DND-41 (cell line): ENCODE data around the gene CSNK1G2.

ENCODE experiments used
- ATAC-seq: fragments of 200-7000 bp; cut with Tn5 transposase; 3 replicates; pipeline ENCODE4 v1.9.1; 2021; ENCODE audit warnings: low read depth; ENCODE audit not compliant: insufficient read depth
- DNase-seq: peaks from one replicate; pipeline ENCODE4 v3.0.0-alpha.2; 2020
- H2AFZ ChIP-seq: 2 replicates; pipeline ENCODE4 v1.6.0; 2012; ENCODE audit warnings: low read depth, low read length
- H3K27ac ChIP-seq: 2 replicates; pipeline ENCODE4 v1.5.1; 2012; ENCODE audit warnings: low read length, inconsistent platforms
- H3K27me3 ChIP-seq: fragments of 200-600 bp; sonication (generic); 2 replicates; pipeline ENCODE4 v1.6.0; 2012; ENCODE audit warnings: low read length, mild to moderate bottlenecking, inconsistent platforms; ENCODE audit not compliant: insufficient read depth, poor library complexity
- H3K36me3 ChIP-seq: 2 replicates; pipeline ENCODE4 v1.5.1; 2012; ENCODE audit warnings: low read length, inconsistent platforms; ENCODE audit not compliant: insufficient read depth
- H3K4me1 ChIP-seq: 2 replicates; pipeline ENCODE4 v1.5.1; 2012; ENCODE audit warnings: mild to moderate bottlenecking, low read length; ENCODE audit not compliant: insufficient read depth
- H3K4me2 ChIP-seq: 2 replicates; pipeline ENCODE4 v1.6.0; 2012; ENCODE audit warnings: mild to moderate bottlenecking, moderate library complexity, low read length, inconsistent platforms; ENCODE audit not compliant: insufficient read depth
- H3K4me3 ChIP-seq, 2 experiments: fragments of 200-600 bp in 1 of 2; shearing (Covaris generic) in 1 of 2; 2 replicates each; pipeline ENCODE4 v1.5.1; 2012 to 2016; ENCODE audit warnings: inconsistent platforms in 2 of 2, low read length in 2 of 2, mild to moderate bottlenecking in 2 of 2, low read depth in 1 of 2, moderate library complexity in 1 of 2
- H3K79me2 ChIP-seq: 2 replicates; pipeline ENCODE4 v1.6.0; 2012; ENCODE audit warnings: low read length, inconsistent platforms; ENCODE audit not compliant: insufficient read depth
- H3K9ac ChIP-seq: 2 replicates; pipeline ENCODE4 v1.6.0; 2012; ENCODE audit warnings: low read depth, mild to moderate bottlenecking, inconsistent platforms, low read length, moderate library complexity
- H3K9me3 ChIP-seq: 2 replicates; pipeline ENCODE4 v1.5.1; 2012; ENCODE audit warnings: low read length, moderate library complexity, mild to moderate bottlenecking, inconsistent platforms; ENCODE audit not compliant: insufficient read depth, severe bottlenecking
- H4K20me1 ChIP-seq: 2 replicates; pipeline ENCODE4 v1.6.0; 2012; ENCODE audit warnings: low read length; ENCODE audit not compliant: insufficient read depth
- EZH2 ChIP-seq: IDR thresholded peaks from 3 replicates; pipeline ENCODE4 v1.6.1; 2012; ENCODE audit warnings: borderline replicate concordance, low read depth, mild to moderate bottlenecking, moderate library complexity, low read length, inconsistent platforms; ENCODE audit not compliant: severe bottlenecking
- TF ChIP-seq, protein P1 (sequence below): IDR thresholded peaks from 2 replicates; pipeline ENCODE4 v1.5.1; 2012; ENCODE audit warnings: borderline replicate concordance, low read length, moderate library complexity, mild to moderate bottlenecking; ENCODE audit not compliant: poor library complexity, severe bottlenecking; ENCODE audit errors: extremely low read depth

The CSNK1G2 gene

DNA sequence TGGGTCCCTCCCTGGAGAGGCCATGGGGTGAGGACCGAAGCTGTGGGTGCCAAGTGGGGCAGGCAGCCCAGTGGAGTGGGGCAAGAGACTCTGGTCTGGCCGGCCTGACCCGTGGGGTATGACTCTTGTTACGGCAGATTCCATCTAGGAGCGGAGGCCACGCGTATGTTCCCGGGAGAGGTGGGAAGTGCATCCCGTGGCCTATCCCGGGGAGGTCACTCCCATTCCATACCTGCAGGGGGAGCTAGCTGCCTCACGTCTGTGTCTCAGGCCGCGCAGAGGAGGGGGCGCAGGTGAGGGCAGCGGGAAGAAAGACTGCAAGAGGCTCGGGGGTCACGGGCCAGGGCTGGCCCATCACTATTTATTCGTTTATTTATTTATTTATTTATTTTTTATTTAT is 4.9 kb downstream of the CSNK1G2 start:
- Histone ChIP-seq H3K27me3 (no peaks in the 10 kb centered on the region), H3K36me3 (peaks cover 31% of the 10 kb centered on the region), H4K20me1 (peaks cover 80% of the 10 kb centered on the region), H3K27ac (no peak overlapping the region), H3K4me1 (peaks cover 26% of the 10 kb centered on the region), H3K9me3 (no peaks in the 10 kb centered on the region), H3K79me2 (peaks cover 94% of the 10 kb centered on the region), H3K4me3 (no peak overlapping the region), H3K9ac (no peak overlapping the region), H2AFZ (no peak overlapping the region), H3K4me2 (no peak overlapping the region)
- DNase-seq (peak; percentile 45), ATAC-seq (no peak)
- TF ChIP-seq, protein P1, sequence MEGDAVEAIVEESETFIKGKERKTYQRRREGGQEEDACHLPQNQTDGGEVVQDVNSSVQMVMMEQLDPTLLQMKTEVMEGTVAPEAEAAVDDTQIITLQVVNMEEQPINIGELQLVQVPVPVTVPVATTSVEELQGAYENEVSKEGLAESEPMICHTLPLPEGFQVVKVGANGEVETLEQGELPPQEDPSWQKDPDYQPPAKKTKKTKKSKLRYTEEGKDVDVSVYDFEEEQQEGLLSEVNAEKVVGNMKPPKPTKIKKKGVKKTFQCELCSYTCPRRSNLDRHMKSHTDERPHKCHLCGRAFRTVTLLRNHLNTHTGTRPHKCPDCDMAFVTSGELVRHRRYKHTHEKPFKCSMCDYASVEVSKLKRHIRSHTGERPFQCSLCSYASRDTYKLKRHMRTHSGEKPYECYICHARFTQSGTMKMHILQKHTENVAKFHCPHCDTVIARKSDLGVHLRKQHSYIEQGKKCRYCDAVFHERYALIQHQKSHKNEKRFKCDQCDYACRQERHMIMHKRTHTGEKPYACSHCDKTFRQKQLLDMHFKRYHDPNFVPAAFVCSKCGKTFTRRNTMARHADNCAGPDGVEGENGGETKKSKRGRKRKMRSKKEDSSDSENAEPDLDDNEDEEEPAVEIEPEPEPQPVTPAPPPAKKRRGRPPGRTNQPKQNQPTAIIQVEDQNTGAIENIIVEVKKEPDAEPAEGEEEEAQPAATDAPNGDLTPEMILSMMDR: peak; percentile 78
- no peak for TF ChIP-seq EZH2

DNA sequence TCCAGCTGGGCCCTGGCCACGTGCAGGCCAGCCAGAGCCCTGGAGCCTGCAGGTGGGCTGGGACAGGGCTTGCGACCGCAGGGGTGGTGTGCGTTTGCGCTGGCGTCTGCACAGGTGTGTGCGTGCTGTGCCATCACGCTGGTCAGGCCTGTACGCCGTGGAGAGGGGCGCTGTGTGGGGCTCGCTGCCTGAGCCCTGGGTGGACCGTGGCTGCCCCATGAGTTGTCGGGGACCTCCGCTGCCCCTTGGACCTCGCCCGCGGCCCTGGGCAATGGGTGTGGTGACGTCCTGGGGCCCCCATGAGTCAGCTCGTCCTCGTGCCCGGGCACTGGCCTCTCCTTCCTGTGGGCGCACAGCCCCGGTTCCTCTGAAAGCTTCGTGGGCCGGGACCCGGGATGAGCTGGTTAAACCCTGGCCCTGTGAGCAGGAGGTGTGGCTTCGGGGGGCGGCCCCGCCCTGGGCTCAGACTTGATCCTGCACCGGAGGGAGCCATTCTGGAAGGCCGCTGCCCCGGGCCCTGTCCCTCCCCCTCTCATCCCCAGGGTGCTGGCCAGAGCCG is 6.8 kb downstream of the CSNK1G2 start:
- no peak for DNase-seq
- H3K27me3 ChIP-seq: no peaks in the 10 kb centered on the region
- peaks cover 19% of the 10 kb centered on the region for H3K4me1 ChIP-seq
- no peak overlapping the region for H3K4me3 ChIP-seq
- no peak overlapping the region for H3K27ac ChIP-seq
- no peak for ATAC-seq
- no peaks in the 10 kb centered on the region for H3K9me3 ChIP-seq
- H4K20me1 ChIP-seq: peaks cover 81% of the 10 kb centered on the region
- H3K79me2 ChIP-seq: peaks cover 94% of the 10 kb centered on the region
- H3K36me3 ChIP-seq: peaks cover 41% of the 10 kb centered on the region
- TF ChIP-seq, protein P1: no peak
- no peak overlapping the region for H3K9ac ChIP-seq
- H3K4me2 ChIP-seq: no peak overlapping the region
- H2AFZ ChIP-seq: no peak overlapping the region

GRCh38 chr19:1949304-1950101 is 8.5 kb downstream of the CSNK1G2 start:
- H3K79me2 ChIP-seq: peaks cover 94% of the 10 kb centered on the region
- H3K4me1 ChIP-seq: peaks cover under 1% of the 10 kb centered on the region; the same call in 1 of the 2 replicates

More at GRCh38 chr19:1949304-1950101, 8.5 kb downstream of the CSNK1G2 start:
- no peak overlapping the region for H3K4me3 ChIP-seq
- no peaks in the 10 kb centered on the region for H3K27me3 ChIP-seq
- H3K4me2 ChIP-seq: no peak overlapping the region
- H4K20me1 ChIP-seq: peaks cover 81% of the 10 kb centered on the region
- H3K9ac ChIP-seq: no peak overlapping the region
- TF ChIP-seq, protein P1: no peak
- TF ChIP-seq EZH2: no peak
- H3K36me3 ChIP-seq: peaks cover 51% of the 10 kb centered on the region
- no peak overlapping the region for H2AFZ ChIP-seq
- no peak overlapping the region for H3K27ac ChIP-seq
- no peak for ATAC-seq
- no peak for DNase-seq
- no peaks in the 10 kb centered on the region for H3K9me3 ChIP-seq
